Lower leg skin (tissue), 4 donors: Measurements from ENCODE around the gene CHST8. TPM values are rescaled to one million over a fixed set of nuclear protein-coding genes. Genes with fewer than 3 reads are reported as not detected.

Source experiments
- DNase-seq, 2 donors: peaks; one replicate each; pipeline ENCODE4 v3.0.0-alpha.2; 2019; ENCODE audit warnings: low spot score in 2 of 2
- H3K4me3 ChIP-seq: fragments of 200-600 bp; sonication (generic); 2 replicates; pipeline ENCODE4 v1.5.1; 2017; ENCODE audit warnings: mild to moderate bottlenecking, low read depth; ENCODE audit not compliant: poor library complexity, severe bottlenecking
- CTCF ChIP-seq, 3 donors: fragments of 450-650 bp; IDR thresholded peaks; one replicate each; pipeline ENCODE4 v1.5.1; 2016; ENCODE audit warnings: antibody characterized with exemption in 3 of 3, mild to moderate bottlenecking in 3 of 3, moderate library complexity in 2 of 3
- POLR2A ChIP-seq, 2 donors: fragments of 450-650 bp; IDR thresholded peaks; one replicate each; pipeline ENCODE4 v1.6.1; 2016 to 2017; ENCODE audit warnings: antibody characterized with exemption in 2 of 2, mild to moderate bottlenecking in 1 of 2, moderate library complexity in 1 of 2
- WGBS, 2 donors: methylation state at CpG; one replicate each; pipeline ENCODE4 v1.1.5; 2018; 5-methylcytosine and 5-hydroxymethylcytosine counted together
- intact Hi-C: fragments of 100-400 bp; cut with DNase I; formaldehyde crosslinking; loops from one replicate; pipeline ENCODE4 v1.15.0; 2023; ENCODE audit warnings: low total_unique reads
- total RNA-seq, 4 donors: library from RNA; depleted of rRNA; stranded (reverse); fragments of >200 nt; gene quantifications; one replicate each; pipeline ENCODE4 v1.1.0, GENCODE V29; 2016

The CHST8 gene
- total RNA-seq, 4 donors from 2014 or later = 0.19 to 1.6 (median 0.37) TPM; not detected in 1

- no peak for DNase-seq
- WGBS, 2 donors = 75 to 82% methylated on average over 1 of the region's 1 CpG
- no peak overlapping the region for H3K4me3 ChIP-seq
- intact Hi-C loops = no loop called here
- TF ChIP-seq CTCF (IDR thresholded peaks at IDR 0.05) (no peak), POLR2A (IDR thresholded peaks at IDR 0.05) (no peak)
Observed at GRCh38 chr19:33715462-33715861, 93.7 kb downstream of the CHST8 start.

GRCh38 chr19:33717878-33718277 is 96.1 kb downstream of the CHST8 start:
- 82 to 83% methylated on average over 3 of the region's 3 CpGs for WGBS, 2 donors
- DNase-seq = no peak
- intact Hi-C loops = no loop called here

DNA sequence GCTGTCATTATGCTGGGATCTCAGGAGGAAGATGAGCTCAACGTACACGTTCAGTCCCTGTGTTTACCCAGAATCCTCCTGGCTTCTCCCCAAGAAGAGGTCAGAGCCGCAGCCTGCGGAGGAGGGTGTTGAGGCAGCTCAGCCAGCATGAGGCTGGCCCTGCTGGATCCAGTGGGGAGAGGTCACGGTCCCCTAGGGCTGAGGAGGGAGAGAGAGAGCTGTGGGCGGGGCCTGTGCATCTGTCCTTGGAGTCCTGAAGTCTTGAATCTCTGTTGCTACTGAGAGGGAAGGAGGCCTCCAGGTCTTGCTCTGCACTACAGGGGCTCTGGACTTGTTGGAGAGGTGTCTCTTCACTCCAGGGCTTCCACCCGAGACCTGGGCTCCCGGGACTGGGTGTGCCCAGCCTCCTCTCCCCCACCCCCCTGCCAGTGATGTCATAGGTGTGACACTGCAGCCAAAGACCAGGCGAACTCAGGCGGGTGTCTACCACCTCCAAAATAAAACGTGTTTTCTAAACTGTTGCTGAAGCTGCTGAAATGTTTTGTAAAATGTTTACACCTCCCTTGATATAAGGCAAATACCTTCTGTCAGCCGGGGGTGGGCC is 97.0 kb downstream of the CHST8 start:
- DNase-seq = no peak
- WGBS, 2 donors = 53 to 54% methylated on average over 11 to 12 of the region's 12 CpGs
- H3K4me3 ChIP-seq = no peak overlapping the region
- intact Hi-C loops = no loop called here
- TF ChIP-seq CTCF (IDR thresholded peaks at IDR 0.05) (no peak), POLR2A (IDR thresholded peaks at IDR 0.05) (no peak)

More at GRCh38 chr19:33717878-33718277, 96.1 kb downstream of the CHST8 start:
- TF ChIP-seq POLR2A (IDR thresholded peaks at IDR 0.05) (no peak), CTCF (IDR thresholded peaks at IDR 0.05) (no peak)
- H3K4me3 ChIP-seq = no peak overlapping the region

DNA sequence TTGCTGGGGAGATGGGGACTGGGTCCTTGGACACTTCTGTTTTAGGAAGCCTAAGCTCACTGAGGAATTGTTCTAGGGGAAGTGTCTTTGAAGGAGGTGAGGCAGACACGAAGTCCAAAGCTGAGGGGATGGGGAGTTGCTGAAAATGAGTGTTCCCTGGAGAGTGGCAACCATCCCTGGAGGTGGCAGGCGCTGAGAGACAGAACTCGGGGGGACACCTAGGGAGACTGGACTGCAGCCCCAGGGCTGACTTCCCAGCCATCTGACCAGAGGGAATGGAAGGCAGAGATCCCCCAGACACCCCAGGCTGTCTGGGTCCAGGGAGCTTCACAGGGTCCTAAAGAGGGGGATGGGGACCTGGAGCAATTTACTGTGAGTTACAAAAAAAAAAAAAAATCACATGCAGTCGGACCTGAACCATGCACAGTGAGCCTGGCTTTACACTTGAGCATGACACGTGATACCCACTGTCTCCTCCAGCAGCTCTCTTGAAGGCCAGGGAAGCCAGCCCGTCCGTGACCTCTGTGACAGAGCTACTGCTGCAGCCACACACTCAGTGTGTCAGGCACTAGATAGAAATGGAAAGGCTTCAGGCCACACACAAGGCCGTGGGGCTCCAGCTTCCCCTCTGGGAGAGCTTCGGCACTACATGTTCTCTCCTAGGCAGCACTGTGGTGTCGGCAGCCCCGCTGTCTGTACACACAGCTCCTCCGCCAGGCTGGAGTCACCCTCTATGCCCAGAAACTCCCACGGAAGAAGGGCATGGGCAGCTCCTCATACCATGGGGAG is 97.8 kb downstream of the CHST8 start:
- TF ChIP-seq CTCF (IDR thresholded peaks at IDR 0.05) (no peak), POLR2A (IDR thresholded peaks at IDR 0.05) (no peak)
- 58 to 59% methylated on average over 13 of the region's 13 CpGs for WGBS, 2 donors
- intact Hi-C loops = no loop called here
- H3K4me3 ChIP-seq = no peak overlapping the region
- DNase-seq = no peak

- no peak for TF ChIP-seq CTCF (IDR thresholded peaks at IDR 0.05)
- no peak for TF ChIP-seq POLR2A (IDR thresholded peaks at IDR 0.05)
- WGBS, 2 donors = 87 to 95% methylated on average over 3 of the region's 3 CpGs
- DNase-seq = no peak
- H3K4me3 ChIP-seq = no peak overlapping the region
- intact Hi-C loops = no loop called here
Observed at GRCh38 chr19:33720155-33720493, 98.4 kb downstream of the CHST8 start.
